Measurements from ENCODE around the gene AATF. TPM values are rescaled to one million over a fixed set of nuclear protein-coding genes. Genes with fewer than 3 reads are reported as not detected.

The AATF gene
- total RNA-seq, 1 donor from 2014 or later, result 25.0 TPM

GRCh38 chr17:37024181-37024637 lies 75.5 kb downstream of the AATF start:
- Mint-ChIP-seq H3K9me3 (ENCODE audit: unreplicated experiment) (no peaks in the 10 kb centered on the region), H3K36me3 (ENCODE audit: low read depth, unreplicated experiment) (no peaks in the 10 kb centered on the region), H3K4me3 (ENCODE audit: unreplicated experiment) (no peak overlapping the region), H3K27me3 (ENCODE audit: unreplicated experiment) (no peaks in the 10 kb centered on the region), H3K27ac (ENCODE audit: unreplicated experiment) (no peak overlapping the region), H3K4me1 (ENCODE audit: unreplicated experiment) (peaks cover 5% of the 10 kb centered on the region)
- DNase-seq (ENCODE audit: low spot score), result no peak
- TF ChIP-seq, protein P1, sequence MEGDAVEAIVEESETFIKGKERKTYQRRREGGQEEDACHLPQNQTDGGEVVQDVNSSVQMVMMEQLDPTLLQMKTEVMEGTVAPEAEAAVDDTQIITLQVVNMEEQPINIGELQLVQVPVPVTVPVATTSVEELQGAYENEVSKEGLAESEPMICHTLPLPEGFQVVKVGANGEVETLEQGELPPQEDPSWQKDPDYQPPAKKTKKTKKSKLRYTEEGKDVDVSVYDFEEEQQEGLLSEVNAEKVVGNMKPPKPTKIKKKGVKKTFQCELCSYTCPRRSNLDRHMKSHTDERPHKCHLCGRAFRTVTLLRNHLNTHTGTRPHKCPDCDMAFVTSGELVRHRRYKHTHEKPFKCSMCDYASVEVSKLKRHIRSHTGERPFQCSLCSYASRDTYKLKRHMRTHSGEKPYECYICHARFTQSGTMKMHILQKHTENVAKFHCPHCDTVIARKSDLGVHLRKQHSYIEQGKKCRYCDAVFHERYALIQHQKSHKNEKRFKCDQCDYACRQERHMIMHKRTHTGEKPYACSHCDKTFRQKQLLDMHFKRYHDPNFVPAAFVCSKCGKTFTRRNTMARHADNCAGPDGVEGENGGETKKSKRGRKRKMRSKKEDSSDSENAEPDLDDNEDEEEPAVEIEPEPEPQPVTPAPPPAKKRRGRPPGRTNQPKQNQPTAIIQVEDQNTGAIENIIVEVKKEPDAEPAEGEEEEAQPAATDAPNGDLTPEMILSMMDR (IDR thresholded peaks at IDR 0.05; ENCODE audit: unreplicated experiment), result no peak

GRCh38 chr17:37025238-37025637 lies 76.5 kb downstream of the AATF start:
- DNase-seq (ENCODE audit: low spot score), result no peak
- H3K4me1 Mint-ChIP-seq (ENCODE audit: unreplicated experiment), result peaks cover 5% of the 10 kb centered on the region
- TF ChIP-seq, protein P1 (IDR thresholded peaks at IDR 0.05; ENCODE audit: unreplicated experiment), result no peak

GRCh38 chr17:37025847-37026530 lies 77.2 kb downstream of the AATF start:
- H3K4me3 Mint-ChIP-seq (ENCODE audit: unreplicated experiment), result no peak overlapping the region
- TF ChIP-seq, protein P1 (IDR thresholded peaks at IDR 0.05; ENCODE audit: unreplicated experiment), result no peak
- H3K27me3 Mint-ChIP-seq (ENCODE audit: unreplicated experiment), result no peaks in the 10 kb centered on the region
- H3K4me1 Mint-ChIP-seq (ENCODE audit: unreplicated experiment), result peaks cover 5% of the 10 kb centered on the region
- no peak overlapping the region for H3K27ac Mint-ChIP-seq (ENCODE audit: unreplicated experiment)
- no peaks in the 10 kb centered on the region for H3K36me3 Mint-ChIP-seq (ENCODE audit: low read depth, unreplicated experiment)
- H3K9me3 Mint-ChIP-seq (ENCODE audit: unreplicated experiment), result no peaks in the 10 kb centered on the region
- no peak for DNase-seq (ENCODE audit: low spot score)

More at GRCh38 chr17:37025238-37025637, 76.5 kb downstream of the AATF start:
- Mint-ChIP-seq H3K27ac (ENCODE audit: unreplicated experiment) (no peak overlapping the region), H3K9me3 (ENCODE audit: unreplicated experiment) (no peaks in the 10 kb centered on the region), H3K4me3 (ENCODE audit: unreplicated experiment) (no peak overlapping the region), H3K27me3 (ENCODE audit: unreplicated experiment) (no peaks in the 10 kb centered on the region), H3K36me3 (ENCODE audit: low read depth, unreplicated experiment) (no peaks in the 10 kb centered on the region)

- H3K27ac Mint-ChIP-seq (ENCODE audit: unreplicated experiment), result no peak overlapping the region
- TF ChIP-seq, protein P1 (IDR thresholded peaks at IDR 0.05; ENCODE audit: unreplicated experiment), result no peak
- DNase-seq (ENCODE audit: low spot score), result no peak
- H3K4me1 Mint-ChIP-seq (ENCODE audit: unreplicated experiment), result peaks cover 5% of the 10 kb centered on the region
- H3K27me3 Mint-ChIP-seq (ENCODE audit: unreplicated experiment), result no peaks in the 10 kb centered on the region
- no peaks in the 10 kb centered on the region for H3K9me3 Mint-ChIP-seq (ENCODE audit: unreplicated experiment)
- no peaks in the 10 kb centered on the region for H3K36me3 Mint-ChIP-seq (ENCODE audit: low read depth, unreplicated experiment)
- H3K4me3 Mint-ChIP-seq (ENCODE audit: unreplicated experiment), result no peak overlapping the region
Observed at GRCh38 chr17:37026531-37026869, 77.7 kb downstream of the AATF start.

DNA sequence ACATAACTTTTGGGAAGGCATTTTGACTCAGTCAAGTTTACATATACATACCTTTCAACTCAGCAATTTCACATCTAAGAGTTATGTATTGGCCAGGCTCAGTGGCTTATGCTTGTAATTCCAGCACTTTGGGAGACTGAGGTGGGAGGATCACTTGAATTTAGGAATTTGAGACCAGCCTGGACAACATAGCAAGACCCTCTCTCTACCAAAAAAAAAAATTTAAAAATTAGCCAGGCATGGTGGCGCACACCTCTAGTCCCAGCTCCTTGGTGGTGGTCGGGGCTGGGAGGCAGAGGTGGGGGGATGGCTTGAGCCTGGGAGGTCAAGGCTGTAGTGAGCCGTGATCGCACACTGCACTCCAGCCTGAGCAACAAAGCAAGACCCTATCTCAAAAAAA lies 79.3 kb downstream of the AATF start:
- H3K27me3 Mint-ChIP-seq (ENCODE audit: unreplicated experiment), result peaks cover 2% of the 10 kb centered on the region

More for the DNA sequence above, 79.3 kb downstream of the AATF start:
- DNase-seq (ENCODE audit: low spot score), result no peak
- H3K27ac Mint-ChIP-seq (ENCODE audit: unreplicated experiment), result no peak overlapping the region
- no peaks in the 10 kb centered on the region for H3K9me3 Mint-ChIP-seq (ENCODE audit: unreplicated experiment)
- peaks cover 5% of the 10 kb centered on the region for H3K4me1 Mint-ChIP-seq (ENCODE audit: unreplicated experiment)
- H3K4me3 Mint-ChIP-seq (ENCODE audit: unreplicated experiment), result no peak overlapping the region
- H3K36me3 Mint-ChIP-seq (ENCODE audit: low read depth, unreplicated experiment), result no peaks in the 10 kb centered on the region
- TF ChIP-seq, protein P1 (IDR thresholded peaks at IDR 0.05; ENCODE audit: unreplicated experiment), result no peak
